HFF-Myc (cell line): ENCODE results near the gene ADTRP.

ENCODE experiments used
- DNase-seq: peaks from one replicate; pipeline ENCODE4 v3.0.0-alpha.2; 2011; ENCODE audit warnings: low read depth; ENCODE audit errors: extremely low read depth
- H3K4me3 ChIP-seq: replicated peaks from 2 replicates; pipeline ENCODE4 v1.5.1; 2011; ENCODE audit warnings: low read depth, mild to moderate bottlenecking, control low read depth, low read length
- CTCF ChIP-seq: IDR thresholded peaks from 2 replicates; pipeline ENCODE4 v1.5.1; 2012; ENCODE audit warnings: mild to moderate bottlenecking, low read depth, low read length, control low read depth; ENCODE audit errors: missing control alignments

ADTRP gene

GRCh38 chr6:11762794-11763459 lies 15.7 kb downstream of the ADTRP start:
- no peak for TF ChIP-seq CTCF
- no peak overlapping the region for H3K4me3 ChIP-seq
- no peak for DNase-seq

GRCh38 chr6:11761744-11762620 lies 16.6 kb downstream of the ADTRP start:
- no peak for DNase-seq
- H3K4me3 ChIP-seq: no peak overlapping the region
- no peak for TF ChIP-seq CTCF

- no peak for DNase-seq
- H3K4me3 ChIP-seq: no peak overlapping the region
- TF ChIP-seq CTCF: no peak
These were observed 18.6 kb downstream of the ADTRP start for GRCh38 chr6:11760015-11760473.

- TF ChIP-seq CTCF: no peak
- no peak overlapping the region for H3K4me3 ChIP-seq
- DNase-seq: no peak
These were observed 19.7 kb downstream of the ADTRP start for GRCh38 chr6:11758878-11759277.

GRCh38 chr6:11756726-11757125 lies 21.9 kb downstream of the ADTRP start:
- TF ChIP-seq CTCF: no peak
- DNase-seq: no peak
- H3K4me3 ChIP-seq: no peak overlapping the region

GRCh38 chr6:11756292-11756691 lies 22.3 kb downstream of the ADTRP start:
- DNase-seq: no peak

More at GRCh38 chr6:11756292-11756691, 22.3 kb downstream of the ADTRP start:
- TF ChIP-seq CTCF: no peak
- H3K4me3 ChIP-seq: no peak overlapping the region
